IPS-18c (cell line): ENCODE measurements around the gene ARCN1.

Source experiments
- H3K4me3 ChIP-seq: 2 replicates; pipeline ENCODE4 v1.7.0; 2013; ENCODE audit warnings: low read depth, mild to moderate bottlenecking, low read length, moderate library complexity; ENCODE audit not compliant: insufficient read depth
- H3K9me3 ChIP-seq: one replicate; pipeline ENCODE4 v1.6.1; 2013; ENCODE audit warnings: mild to moderate bottlenecking, low read length, moderate library complexity; ENCODE audit not compliant: control insufficient read depth, insufficient read depth

Gene ARCN1

DNA sequence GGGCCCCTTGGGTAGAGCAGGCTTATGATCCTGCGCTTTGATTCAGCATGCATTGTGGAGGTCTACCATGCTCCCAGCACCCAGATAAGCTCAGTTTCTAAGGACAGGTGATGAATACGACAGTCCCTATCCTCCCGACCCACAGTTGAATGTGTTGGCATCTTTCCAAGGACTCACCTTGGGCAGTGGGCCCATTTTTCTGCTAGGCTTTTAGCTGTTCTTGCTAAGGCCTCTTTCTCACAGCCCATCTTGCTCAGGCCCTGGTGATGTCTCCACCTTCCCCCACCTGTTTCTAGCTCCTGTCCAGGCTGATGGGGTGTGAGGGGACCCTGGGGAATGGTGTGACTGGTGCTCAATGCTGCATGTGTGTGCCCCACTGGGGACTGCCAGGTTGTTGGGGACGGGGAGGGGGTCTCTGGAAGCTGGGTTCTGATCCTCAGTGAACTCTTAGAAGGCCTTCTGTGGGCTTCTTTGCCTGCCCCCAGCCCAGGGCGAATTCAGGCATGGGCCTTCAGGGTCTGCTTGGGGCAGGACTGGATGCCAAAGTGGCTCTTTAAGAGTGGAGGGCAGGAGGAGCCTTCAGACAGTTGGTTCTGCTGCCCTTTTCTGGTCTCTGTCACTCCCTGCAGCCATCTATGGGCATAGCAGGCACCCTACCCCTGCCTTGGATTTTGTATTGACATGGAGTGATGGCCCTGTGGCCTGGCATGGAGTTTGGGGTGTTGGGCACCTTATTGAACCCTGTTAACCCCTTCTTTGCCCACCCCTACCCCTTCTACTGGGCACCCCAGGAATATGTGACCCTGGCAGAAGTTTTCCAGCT is 68.3 kb downstream of the ARCN1 start:
- no peaks in the 10 kb centered on the region for H3K9me3 ChIP-seq
- no peak overlapping the region for H3K4me3 ChIP-seq

DNA sequence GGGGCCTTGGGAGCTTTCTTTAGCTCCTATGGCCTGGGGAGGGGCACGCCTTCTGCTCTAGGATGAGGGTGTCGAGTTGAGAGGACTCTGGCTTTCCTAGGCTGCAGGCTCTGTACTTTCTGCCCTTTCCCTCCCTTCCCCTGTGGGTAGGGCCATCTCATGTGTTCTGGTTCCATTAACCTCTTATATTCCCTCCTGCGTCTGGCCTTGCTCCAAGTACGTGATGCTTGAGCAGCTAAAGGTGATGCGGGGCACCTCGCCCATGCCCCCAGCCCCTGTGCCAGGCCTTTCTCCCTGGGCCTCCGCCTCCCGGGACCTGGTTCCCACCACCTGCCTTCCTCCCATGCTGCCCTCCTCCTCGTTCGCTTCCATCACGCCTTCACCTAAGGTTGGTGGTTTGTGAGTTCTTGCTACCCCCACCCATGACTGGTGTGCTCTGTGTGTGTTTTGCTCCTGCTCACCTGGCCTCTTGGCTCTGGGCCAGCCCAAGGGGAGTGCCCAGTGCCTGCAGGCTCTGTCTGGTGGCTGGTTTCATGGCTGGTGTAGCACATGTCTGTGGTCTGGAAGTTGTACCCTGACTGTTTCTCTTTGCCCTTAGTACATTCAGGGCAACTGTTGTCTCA is 69.3 kb downstream of the ARCN1 start:
- H3K4me3 ChIP-seq, result no peak overlapping the region
- H3K9me3 ChIP-seq, result no peaks in the 10 kb centered on the region

DNA sequence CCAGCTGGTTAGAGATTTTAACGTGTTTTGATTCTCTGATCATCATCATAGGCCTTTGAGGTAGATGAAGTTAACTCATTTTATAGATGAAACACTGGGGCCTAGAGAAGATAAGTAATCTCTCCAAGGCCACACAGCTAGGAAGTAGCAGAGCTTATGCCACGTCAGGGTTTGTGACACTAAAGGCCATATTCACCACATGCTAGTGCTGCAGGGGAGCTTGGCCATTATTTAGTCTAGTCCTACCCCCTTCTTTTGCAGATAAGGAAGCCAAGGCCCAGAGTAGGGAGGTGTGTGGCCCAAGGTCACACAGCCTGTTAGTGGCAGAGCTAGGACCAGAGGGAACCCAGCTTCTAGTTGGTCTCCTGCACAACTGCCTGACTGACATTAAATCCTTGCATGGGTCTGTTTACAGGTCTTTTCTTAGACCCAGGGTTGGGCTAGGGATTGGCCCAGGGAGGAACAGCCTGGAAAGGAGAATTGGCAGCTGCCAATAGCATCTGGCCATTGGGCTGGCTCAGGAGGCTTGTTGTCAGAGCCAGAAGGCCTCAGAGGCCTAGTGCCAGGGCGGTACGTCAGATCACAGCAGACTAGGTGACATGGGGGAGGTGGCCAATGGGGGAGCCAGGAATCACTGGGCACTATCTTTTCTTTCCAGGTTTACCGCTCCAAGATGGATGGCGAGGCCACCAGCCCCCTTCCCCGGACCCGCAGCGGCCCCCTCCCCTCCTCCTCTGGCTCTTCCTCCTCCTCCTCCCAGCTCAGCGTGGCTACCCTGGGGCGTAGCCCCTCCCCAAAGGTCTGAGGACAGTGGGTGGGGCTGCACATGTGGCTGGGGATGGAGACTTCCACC is 71.2 kb downstream of the ARCN1 start:
- Histone ChIP-seq H3K9me3 (no peaks in the 10 kb centered on the region), H3K4me3 (no peak overlapping the region)

DNA sequence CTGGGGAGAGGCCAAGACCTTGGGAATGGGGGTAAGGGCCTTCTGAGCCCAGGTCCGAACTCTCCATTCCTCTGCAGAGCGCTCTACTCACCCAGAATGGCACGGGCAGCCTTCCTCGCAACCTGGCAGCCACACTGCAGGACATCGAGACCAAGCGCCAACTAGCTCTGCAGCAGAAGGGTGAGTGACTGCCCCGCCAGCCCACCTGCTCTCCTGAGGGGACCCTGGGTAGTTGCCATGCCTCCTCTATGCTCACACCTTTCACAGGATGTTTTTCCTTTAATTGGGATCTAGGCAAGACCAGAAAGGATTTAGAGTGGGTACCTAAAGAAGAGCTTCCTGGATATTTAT is 71.8 kb downstream of the ARCN1 start:
- no peaks in the 10 kb centered on the region for H3K9me3 ChIP-seq
- H3K4me3 ChIP-seq, result no peak overlapping the region

DNA sequence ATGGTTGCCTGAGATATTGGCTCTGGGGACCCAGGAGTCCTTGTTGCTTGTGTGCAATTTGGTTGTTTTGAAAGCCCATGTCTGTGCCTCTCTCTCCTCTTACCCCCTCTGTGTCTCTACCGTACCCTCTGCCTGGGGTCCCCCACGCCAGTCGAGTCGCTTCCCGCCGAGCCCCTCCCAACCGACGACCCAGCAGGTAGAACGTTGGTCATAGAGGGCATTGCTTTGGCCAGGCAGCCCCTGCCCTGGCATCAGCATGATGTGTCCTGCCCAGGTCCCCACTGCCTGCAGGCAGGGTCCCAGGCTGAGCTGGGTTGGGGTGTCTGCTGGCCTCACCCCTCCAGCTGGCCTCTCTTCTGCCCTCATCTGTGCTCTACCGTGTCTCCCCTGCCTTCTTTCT is 72.3 kb downstream of the ARCN1 start:
- Histone ChIP-seq H3K9me3 (no peaks in the 10 kb centered on the region), H3K4me3 (no peak overlapping the region)

DNA sequence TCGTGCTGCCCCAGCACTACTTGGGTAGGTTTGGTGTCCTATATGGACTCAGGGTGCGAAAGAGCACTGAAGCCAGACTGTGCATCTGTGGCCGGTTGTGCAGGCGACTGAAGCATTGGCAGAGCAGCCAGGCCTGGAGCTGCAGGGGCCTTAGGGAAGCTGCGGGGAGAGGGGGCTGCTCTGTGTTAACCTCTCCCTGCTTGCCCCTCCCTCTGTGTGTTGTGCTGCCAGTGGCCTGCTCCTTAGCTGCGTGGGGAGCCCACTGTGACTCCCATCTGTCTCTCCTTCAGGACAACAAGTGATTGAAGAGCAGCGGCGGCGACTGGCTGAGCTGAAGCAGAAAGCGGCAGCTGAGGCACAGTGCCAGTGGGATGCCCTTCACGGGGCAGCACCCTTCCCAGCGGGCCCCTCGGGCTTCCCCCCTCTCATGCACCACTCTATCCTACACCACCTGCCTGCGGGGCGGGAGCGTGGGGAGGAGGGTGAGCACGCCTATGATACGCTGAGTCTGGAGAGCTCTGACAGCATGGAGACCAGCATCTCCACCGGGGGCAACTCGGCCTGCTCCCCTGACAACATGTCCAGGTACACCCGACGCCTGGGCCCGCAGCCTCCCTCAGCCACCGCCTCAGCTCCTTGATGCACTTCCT is 73.0 kb downstream of the ARCN1 start:
- Histone ChIP-seq H3K4me3 (no peak overlapping the region), H3K9me3 (no peaks in the 10 kb centered on the region)

DNA sequence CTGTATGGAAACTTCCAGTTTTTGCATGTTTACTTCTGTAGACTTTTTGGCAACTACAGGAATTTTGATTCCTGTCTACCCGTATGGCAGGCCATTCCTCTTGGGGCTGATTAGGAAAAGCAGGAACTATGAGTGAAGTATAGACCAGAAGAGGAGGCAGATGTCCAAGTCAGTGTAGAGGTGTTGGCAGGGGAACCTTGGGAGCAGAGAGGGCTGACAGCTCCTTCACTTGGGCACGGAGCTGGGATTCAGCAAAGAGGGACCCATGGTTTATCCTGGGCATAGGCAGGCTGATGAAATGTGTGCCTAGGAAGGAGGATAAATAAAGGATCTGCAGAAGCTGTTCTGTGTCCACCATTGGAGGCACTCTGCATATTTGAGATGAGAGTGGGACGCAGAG is 74.2 kb downstream of the ARCN1 start:
- Histone ChIP-seq H3K9me3 (no peaks in the 10 kb centered on the region), H3K4me3 (no peak overlapping the region)

DNA sequence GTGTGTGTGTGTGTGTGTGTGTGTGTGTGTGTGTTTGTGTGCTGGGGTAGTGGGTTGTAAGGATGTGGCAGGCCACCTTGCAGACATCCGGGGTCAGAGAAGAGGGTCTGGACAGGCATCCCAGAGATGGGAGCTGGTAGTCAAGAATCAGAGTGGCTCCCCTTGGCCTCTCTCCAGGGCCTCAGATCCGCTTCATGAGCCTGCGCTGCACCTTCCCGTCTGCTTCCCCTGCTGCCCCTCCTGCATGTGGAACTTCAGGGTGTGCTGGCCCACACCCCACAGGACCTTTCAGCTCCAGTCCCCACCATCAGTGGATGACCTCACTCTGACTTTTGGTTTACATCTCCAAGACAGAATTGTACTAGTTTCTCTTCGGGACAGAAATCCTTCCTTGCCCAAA is 76.1 kb downstream of the ARCN1 start:
- Histone ChIP-seq H3K9me3 (no peaks in the 10 kb centered on the region), H3K4me3 (no peak overlapping the region)

DNA sequence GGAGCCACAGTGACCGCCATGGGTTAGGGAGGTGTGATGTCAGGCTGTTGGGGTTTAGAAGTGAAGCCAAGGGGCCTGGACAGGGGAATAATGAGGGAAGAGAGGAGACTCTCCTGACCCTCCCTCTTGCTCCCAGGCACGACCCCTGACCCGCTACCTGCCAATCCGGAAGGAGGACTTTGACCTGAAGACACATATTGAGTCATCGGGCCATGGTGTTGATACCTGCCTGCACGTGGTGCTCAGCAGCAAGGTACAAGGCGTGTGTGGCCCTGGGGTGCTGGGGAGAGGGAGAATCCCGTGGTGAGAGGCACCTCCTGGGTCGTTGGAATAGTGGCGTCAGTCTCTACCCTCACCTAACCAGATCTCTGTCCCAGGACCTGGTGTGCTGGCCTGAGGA is 77.7 kb downstream of the ARCN1 start:
- Histone ChIP-seq H3K9me3 (no peaks in the 10 kb centered on the region), H3K4me3 (no peak overlapping the region)

DNA sequence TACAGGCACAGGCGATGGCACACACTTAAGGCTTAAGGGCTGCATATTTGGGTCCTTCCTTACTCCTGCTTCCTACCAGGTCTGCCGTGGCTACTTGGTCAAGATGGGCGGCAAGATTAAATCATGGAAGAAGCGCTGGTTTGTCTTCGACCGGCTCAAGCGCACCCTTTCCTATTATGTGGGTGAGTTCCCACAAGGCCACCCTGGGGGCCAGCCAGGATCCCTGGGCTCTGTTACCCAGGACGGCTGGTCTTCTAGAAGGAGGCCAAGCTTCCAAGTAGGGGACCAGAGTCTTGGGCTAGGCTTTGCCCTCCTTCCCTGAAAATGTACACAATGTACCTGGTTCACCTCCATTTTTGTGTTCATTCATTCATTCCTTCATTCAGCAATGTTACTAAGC is 78.2 kb downstream of the ARCN1 start:
- H3K9me3 ChIP-seq, result no peaks in the 10 kb centered on the region
- H3K4me3 ChIP-seq, result no peak overlapping the region

DNA sequence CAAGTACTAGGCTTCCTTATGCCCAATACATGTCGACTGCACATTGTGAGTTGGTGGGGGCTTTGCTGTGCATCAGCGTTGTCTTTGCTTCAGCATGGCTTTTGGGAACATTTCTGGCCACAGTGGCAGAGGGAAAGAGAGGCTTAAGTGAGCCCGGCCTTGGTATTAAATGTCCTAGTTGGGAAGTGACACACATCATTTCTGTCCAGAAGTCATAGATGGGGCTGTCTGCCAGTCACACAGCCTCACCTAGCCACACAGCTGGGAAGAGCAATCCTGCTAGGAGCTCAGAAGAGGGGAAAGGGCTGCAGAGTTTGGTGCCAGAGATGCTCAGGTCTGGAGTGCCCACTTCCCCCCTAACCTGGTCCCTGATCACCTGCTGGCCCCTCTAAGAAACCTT is 79.6 kb downstream of the ARCN1 start:
- Histone ChIP-seq H3K4me3 (no peak overlapping the region), H3K9me3 (no peaks in the 10 kb centered on the region)
